HG02759 (cell line): ENCODE measurements around the gene TMEM132A.
"Not testable (repeated sequence)": the region's sequence is repeated elsewhere in the genome, so short reads cannot be mapped to it uniquely, and the experiment has no call there.

ENCODE experiments used
- ATAC-seq: cut with Tn5 transposase; IDR thresholded peaks from one replicate; pipeline ENCODE4 v1.9.1; 2021; ENCODE audit warnings: mild to moderate bottlenecking, moderate library complexity; ENCODE audit not compliant: unreplicated experiment

TMEM132A gene

GRCh38 chr11:60905551-60906113, 18.6 kb upstream of the TMEM132A start:
- no peak for ATAC-seq

GRCh38 chr11:60906132-60906972, 17.9 kb upstream of the TMEM132A start, which contains the start of gene PRPF19:
PRPF19 (minus strand) TSS chr11:60906585; CDS start chr11:60906382, 203 bp downstream.
- peak; percentile 78 for ATAC-seq

GRCh38 chr11:60908803-60909202, 15.5 kb upstream of the TMEM132A start:
- ATAC-seq, result no peak

GRCh38 chr11:60909680-60910280, 14.5 kb upstream of the TMEM132A start:
- ATAC-seq, result not testable (repeated sequence)

- ATAC-seq, result peak; percentile 34
These were observed 14.0 kb upstream of the TMEM132A start for GRCh38 chr11:60910281-60910687.

- no peak for ATAC-seq
These were observed 13.4 kb upstream of the TMEM132A start for GRCh38 chr11:60910711-60911380.

- ATAC-seq, result no peak
These were observed 11.9 kb upstream of the TMEM132A start for GRCh38 chr11:60912223-60912850.

GRCh38 chr11:60912851-60913528, 11.3 kb upstream of the TMEM132A start:
- no peak for ATAC-seq

GRCh38 chr11:60913793-60914632, 10.2 kb upstream of the TMEM132A start, which contains the start of gene TMEM109:
TMEM109 (plus strand) TSS chr11:60914158; CDS start chr11:60919694, 5,536 bp downstream.
- ATAC-seq, result peak; percentile 47

GRCh38 chr11:60914633-60915247, 9.5 kb upstream of the TMEM132A start:
- peak; percentile 2 for ATAC-seq

GRCh38 chr11:60915248-60915914, 8.9 kb upstream of the TMEM132A start:
- ATAC-seq, result peak; percentile 59

GRCh38 chr11:60916669-60917206, 7.5 kb upstream of the TMEM132A start:
- no peak for ATAC-seq

- ATAC-seq, result no peak
These were observed 7.0 kb upstream of the TMEM132A start for GRCh38 chr11:60917267-60917666.

- ATAC-seq, result no peak
These were observed 5.9 kb upstream of the TMEM132A start for GRCh38 chr11:60918251-60918938.

- ATAC-seq, result no peak
These were observed 5.4 kb upstream of the TMEM132A start for GRCh38 chr11:60918939-60919265.

- no peak for ATAC-seq
These were observed 4.9 kb upstream of the TMEM132A start for GRCh38 chr11:60919320-60919719.

GRCh38 chr11:60919956-60920355, 4.3 kb upstream of the TMEM132A start:
- no peak for ATAC-seq

GRCh38 chr11:60921259-60921658, 3.0 kb upstream of the TMEM132A start:
- ATAC-seq, result no peak
